SK-N-MC (cell line): ENCODE data around the gene MIER2.

ENCODE experiments used
- DNase-seq: peaks from one replicate; pipeline ENCODE4 v3.0.0-alpha.2; 2011; ENCODE audit warnings: low read depth, low spot score
- H3K27ac ChIP-seq: fragments of 200-600 bp; sonication (generic); 2 replicates; pipeline ENCODE4 v1.5.1; 2016; ENCODE audit warnings: mixed run types
- H3K36me3 ChIP-seq: fragments of 200-600 bp; sonication (generic); 2 replicates; pipeline ENCODE4 v1.6.1; 2017; ENCODE audit warnings: antibody characterized with exemption, low read length, mixed read lengths; ENCODE audit not compliant: insufficient read depth
- H3K4me3 ChIP-seq: fragments of 200-600 bp; sonication (generic); 2 replicates; pipeline ENCODE4 v1.5.1; 2016
- H3K9ac ChIP-seq: fragments of 200-600 bp; sonication (generic); 2 replicates; pipeline ENCODE4 v1.8.0; 2017; ENCODE audit warnings: mixed run types, mixed read lengths; ENCODE audit not compliant: insufficient read length
- H3K9me3 ChIP-seq: fragments of 200-600 bp; sonication (generic); 2 replicates; pipeline ENCODE4 v1.6.1; 2017; ENCODE audit warnings: low read depth, mild to moderate bottlenecking, antibody characterized with exemption, low read length, moderate library complexity, mixed read lengths
- EZH2 ChIP-seq: fragments of 200-600 bp; sonication (generic); IDR thresholded peaks from one replicate; pipeline ENCODE4 v1.6.1; 2017; ENCODE audit warnings: antibody characterized with exemption
- FOXP2 ChIP-seq: optimal IDR thresholded peaks from 2 replicates; pipeline ENCODE3; 2011; ENCODE audit warnings: mild to moderate bottlenecking, moderate library complexity; ENCODE audit not compliant: insufficient read depth; ENCODE audit errors: extremely low read length, control extremely low read depth
- POLR2AphosphoS5 ChIP-seq: IDR thresholded peaks from 2 replicates; pipeline ENCODE4 v1.6.1; 2012; ENCODE audit warnings: mild to moderate bottlenecking, low read depth, low read length, borderline replicate concordance

MIER2 gene

DNA sequence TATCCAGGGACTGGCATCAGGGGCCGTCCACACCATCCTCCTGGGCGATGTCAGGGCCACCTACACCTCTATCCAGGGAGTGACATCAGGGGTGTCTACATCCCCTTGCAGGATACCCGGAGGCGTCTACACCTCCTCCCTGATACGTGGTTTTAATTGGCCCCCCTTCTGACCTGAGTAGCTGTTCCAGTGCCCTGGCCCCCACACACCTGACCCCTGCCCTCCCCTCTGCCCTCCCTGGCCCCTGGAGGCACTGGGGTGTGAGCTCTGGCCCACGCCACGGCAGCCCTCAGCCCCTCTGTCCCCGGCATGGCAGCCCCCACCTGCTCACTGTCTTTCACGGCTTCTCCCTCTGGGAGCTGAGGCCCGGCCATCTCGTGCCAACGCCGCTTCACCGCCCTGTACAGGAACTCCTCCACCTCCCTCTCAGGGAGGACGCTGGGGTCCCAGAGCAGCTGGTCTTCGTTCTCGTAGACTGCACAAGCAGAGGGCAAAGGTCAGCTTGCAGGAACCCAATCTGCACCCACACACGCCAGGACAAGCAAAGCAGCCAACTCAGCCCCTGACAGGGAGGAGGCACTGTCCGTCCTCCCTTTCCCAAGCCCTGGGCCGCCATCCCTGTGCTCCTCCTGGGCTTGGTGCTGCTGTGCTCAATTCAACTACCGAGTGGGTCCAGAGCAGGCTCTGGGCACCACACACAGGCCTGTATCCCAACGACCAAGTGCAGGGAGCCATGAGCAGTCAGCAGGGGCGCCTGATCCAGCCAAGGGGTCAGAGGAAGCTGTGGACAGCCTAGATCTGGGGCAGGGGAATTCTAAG lies 31.2 kb downstream of the MIER2 start:
- no peak for DNase-seq
- Histone ChIP-seq H3K27ac (no peak overlapping the region), H3K4me3 (no peak overlapping the region), H3K9me3 (peaks cover 6% of the 10 kb centered on the region; the same call in 1 of the 2 replicates), H3K9ac (no peak overlapping the region), H3K36me3 (peaks cover 61% of the 10 kb centered on the region)
- TF ChIP-seq POLR2AphosphoS5 (no peak), FOXP2 (no peak), EZH2 (no peak)

DNA sequence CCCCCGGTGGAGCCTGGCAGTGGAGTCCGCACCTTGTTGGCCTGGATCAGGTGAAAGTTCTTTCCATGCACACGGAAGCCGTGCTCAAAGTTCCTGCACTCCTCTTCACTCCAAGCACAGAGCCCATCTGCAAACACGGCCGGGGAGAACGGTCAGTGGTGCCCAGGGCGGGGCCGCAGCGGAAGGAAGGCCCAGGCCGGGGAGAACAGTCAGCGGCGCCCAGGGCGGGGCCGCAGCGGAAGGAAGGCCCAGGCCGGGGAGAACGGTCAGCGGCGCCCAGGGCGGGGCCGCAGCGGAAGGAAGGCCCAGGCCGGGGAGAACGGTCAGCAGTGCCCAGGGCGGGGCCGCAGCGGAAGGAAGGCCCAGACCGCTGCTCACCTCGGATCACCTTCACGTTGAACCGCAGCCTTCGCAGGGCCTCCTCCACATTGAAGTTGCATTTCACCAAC lies 32.8 kb downstream of the MIER2 start:
- DNase-seq = no peak
- Histone ChIP-seq H3K9me3 (peaks cover 6% of the 10 kb centered on the region; the same call in 1 of the 2 replicates), H3K36me3 (peaks cover 60% of the 10 kb centered on the region), H3K9ac (no peak overlapping the region), H3K4me3 (no peak overlapping the region), H3K27ac (no peak overlapping the region)
- TF ChIP-seq POLR2AphosphoS5 (no peak), EZH2 (no peak), FOXP2 (no peak)

DNA sequence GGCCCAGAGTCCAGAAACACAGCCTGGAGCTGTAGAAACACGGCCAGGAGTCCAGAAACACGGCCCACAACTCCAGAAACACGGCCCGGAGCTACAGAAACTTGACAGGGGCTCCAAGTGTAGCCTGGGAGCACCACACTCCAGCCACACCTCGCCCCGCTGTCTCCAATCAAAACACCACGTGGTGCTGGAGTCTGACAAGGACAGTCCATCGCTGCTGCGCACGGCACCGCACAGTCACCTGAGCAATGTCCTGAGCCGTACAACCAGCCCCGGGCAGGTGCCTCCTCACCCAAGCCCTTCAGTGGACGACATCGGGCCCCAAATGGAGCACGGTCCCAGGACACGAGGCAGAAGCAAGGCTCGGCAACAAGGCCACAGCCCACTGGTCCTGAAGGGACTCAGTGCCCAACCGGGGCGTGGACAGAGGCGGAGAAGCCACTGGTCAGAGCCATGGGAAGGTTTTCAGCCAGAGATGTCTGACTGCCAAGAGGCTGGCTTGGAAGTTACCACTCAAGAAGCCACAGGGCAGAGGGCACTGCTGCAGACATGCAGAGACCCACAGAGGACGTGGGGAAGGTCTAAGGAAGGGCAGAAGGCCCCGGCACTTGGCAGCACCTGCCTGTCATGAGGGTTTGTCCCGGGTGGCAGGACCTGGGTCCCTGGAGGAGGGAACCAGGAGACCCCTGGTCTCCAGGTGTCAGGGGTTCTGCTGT lies 33.7 kb downstream of the MIER2 start:
- no peak overlapping the region for H3K4me3 ChIP-seq
- 0 out of 2 replicates have a peak, but pooled peaks cover 4% of the 10 kb centered on the region for H3K9me3 ChIP-seq
- peaks cover 60% of the 10 kb centered on the region for H3K36me3 ChIP-seq
- H3K27ac ChIP-seq = no peak overlapping the region
- no peak overlapping the region for H3K9ac ChIP-seq
- DNase-seq = no peak
- TF ChIP-seq EZH2 (no peak), FOXP2 (no peak), POLR2AphosphoS5 (no peak)

DNA sequence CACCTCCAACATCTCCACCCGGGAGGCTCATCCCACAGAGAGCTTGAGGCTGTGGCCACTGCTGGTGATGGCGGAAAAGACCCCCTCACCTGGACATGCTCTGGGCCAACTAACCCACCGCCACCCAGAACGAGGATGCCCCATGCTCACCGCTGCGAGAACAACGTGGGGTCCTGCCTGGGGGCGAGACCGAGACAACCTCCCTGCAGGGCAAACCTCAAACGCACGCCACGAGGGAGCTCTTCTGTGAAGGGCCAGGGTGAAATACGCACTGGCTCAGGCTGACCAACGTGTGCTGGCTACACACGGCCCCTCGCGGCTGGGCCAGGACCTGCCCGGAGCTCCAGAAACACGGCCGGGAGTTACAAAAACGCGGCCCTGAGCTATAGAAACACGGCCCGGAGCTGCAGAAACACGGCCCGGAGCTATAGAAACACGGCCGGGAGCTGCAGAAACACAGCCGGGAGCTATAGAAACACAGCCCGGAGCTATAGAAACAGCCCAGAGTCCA lies 34.4 kb downstream of the MIER2 start:
- no peak overlapping the region for H3K27ac ChIP-seq
- H3K9me3 ChIP-seq = no peaks in the 10 kb centered on the region
- peaks cover 52% of the 10 kb centered on the region; the same call in 1 of the 2 replicates for H3K36me3 ChIP-seq
- H3K9ac ChIP-seq = no peak overlapping the region
- TF ChIP-seq EZH2 (no peak), POLR2AphosphoS5 (no peak), FOXP2 (no peak)
- H3K4me3 ChIP-seq = no peak overlapping the region
- DNase-seq = no peak

DNA sequence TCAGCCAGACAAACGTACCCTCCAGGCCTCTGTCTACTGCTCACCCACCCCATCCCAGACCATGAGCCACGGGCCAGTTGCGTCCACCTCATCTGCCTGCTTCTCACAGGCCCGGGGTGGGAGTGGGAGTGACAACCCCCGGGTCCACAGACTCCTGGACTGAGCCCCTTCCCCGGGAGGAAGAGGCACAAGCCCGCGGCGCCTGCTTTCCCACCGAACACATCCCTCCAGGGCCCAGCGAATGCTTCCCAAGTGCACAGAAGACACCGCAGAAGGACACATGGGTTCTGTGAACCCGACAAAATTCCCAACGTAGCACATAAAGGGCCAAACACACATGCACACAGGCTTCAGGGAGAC lies 35.4 kb downstream of the MIER2 start:
- DNase-seq = no peak
- Histone ChIP-seq H3K27ac (no peak overlapping the region), H3K36me3 (peaks cover 46% of the 10 kb centered on the region; the same call in 1 of the 2 replicates), H3K9me3 (no peaks in the 10 kb centered on the region), H3K9ac (no peak overlapping the region), H3K4me3 (no peak overlapping the region)
- no peak for TF ChIP-seq POLR2AphosphoS5
- no peak for TF ChIP-seq EZH2
- TF ChIP-seq FOXP2 = no peak

DNA sequence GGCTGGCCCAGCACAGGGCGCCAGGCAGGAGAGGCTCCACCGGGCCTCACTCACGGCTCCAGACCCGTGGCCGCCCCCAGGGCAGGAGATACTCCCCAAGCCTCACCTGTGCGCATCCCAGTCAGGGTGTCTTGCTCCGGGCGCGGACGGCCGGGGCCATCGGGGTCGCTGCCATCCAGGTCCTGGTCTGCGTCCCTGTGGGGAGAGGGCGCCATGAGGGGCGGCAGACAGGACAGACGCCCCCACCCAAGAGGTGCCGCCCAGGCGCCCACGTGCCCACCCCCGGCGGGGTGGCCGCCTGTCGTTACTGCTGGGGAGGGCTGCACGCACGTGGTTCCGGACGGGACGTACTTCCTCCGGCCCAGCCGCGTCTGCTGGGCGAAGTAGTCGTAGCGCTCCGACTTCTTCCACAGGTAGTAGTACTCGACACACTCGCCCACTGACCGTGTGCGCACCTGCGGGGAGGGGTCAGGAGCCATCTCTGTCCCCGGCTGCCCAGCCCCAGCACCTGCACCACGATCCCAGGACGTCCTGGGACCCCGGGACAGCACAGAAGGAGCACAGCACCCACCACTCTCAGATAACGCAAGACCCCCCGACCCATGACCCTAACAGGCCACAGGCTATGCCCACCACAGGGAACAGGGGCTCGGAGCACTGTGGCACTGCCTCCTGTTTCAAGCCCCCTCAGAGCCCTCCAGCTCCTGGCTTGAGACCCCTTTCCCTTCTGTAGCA lies 36.0 kb downstream of the MIER2 start:
- Histone ChIP-seq H3K27ac (no peak overlapping the region), H3K9me3 (no peaks in the 10 kb centered on the region), H3K9ac (no peak overlapping the region), H3K36me3 (peaks cover 41% of the 10 kb centered on the region; the same call in 1 of the 2 replicates), H3K4me3 (no peak overlapping the region)
- no peak for DNase-seq
- no peak for TF ChIP-seq POLR2AphosphoS5
- no peak for TF ChIP-seq EZH2

DNA sequence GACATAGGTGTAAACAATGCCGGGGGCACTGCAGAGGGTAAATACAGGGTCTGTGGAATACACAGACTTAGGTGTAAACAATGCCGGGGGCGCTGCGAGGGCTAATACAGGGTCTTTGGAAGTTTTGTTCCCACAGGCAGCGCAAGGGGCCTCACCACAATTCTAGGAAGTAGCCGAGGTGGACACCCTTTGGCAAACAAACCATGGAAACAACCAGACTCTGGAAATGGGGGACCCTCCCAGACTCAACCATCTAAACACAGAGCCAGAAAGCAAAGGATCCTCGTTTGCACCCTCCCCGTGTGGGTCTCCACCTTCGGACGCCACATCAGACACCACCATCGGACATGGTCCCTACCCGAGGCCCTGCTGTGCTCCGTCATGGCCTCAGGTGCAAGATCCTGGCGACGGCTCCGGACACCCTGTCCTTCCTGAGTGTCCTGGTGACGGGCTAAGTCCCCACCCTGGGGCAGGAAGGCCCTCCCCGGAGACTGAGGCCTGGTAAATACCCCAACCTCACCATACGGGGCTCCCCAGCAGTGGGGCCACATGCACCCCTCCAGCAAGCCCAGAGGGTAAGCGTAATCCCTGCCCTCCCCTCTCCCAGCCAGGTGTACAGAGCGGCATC lies 36.7 kb downstream of the MIER2 start:
- no peaks in the 10 kb centered on the region for H3K9me3 ChIP-seq
- TF ChIP-seq EZH2 = no peak
- TF ChIP-seq POLR2AphosphoS5 = no peak
- TF ChIP-seq FOXP2 = no peak
- no peak for DNase-seq
- no peak overlapping the region for H3K4me3 ChIP-seq
- no peak overlapping the region for H3K27ac ChIP-seq
- H3K9ac ChIP-seq = no peak overlapping the region
- H3K36me3 ChIP-seq = peaks cover 40% of the 10 kb centered on the region; the same call in 1 of the 2 replicates

DNA sequence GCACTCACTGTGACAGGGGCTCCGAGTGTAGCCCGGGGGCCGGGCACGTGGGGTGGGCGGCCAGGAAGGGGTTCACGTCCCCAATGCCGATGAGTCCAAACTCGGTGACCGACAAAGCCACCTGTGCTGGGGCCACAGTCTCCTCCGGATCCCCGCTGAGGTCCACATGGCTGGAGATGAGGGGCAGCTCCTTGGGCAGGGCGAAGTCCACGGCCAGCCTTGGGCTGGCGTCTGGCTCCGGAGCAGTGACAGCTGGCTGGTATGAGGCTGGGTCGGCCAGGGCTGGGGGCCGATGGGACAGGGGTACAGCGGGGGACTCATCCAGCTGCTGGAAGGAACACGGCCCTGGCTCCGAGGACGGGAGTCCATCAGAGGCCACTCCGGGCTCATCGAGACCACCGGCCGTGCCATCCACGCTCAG lies 37.5 kb downstream of the MIER2 start:
- no peak overlapping the region for H3K27ac ChIP-seq
- no peak overlapping the region for H3K4me3 ChIP-seq
- peaks cover 40% of the 10 kb centered on the region; the same call in 1 of the 2 replicates for H3K36me3 ChIP-seq
- no peak for TF ChIP-seq EZH2
- TF ChIP-seq FOXP2 = no peak
- no peak for TF ChIP-seq POLR2AphosphoS5
- no peak overlapping the region for H3K9ac ChIP-seq
- no peak for DNase-seq
- H3K9me3 ChIP-seq = no peaks in the 10 kb centered on the region
